Activated CD4-positive, CD25-positive, alpha-beta regulatory T cell treated with anti-CD3 and anti-CD28 coated beads, Interleukin-2, amount 50 U/mL, for 72 hours (primary cell): ENCODE results near the gene EOLA1.
"Not testable (repeated sequence)": the region's sequence is repeated elsewhere in the genome, so short reads cannot be mapped to it uniquely, and the experiment has no call there.

Experiments used
- DNase-seq: peaks from one replicate; pipeline ENCODE4 v3.0.0; 2021

Gene EOLA1

DNA sequence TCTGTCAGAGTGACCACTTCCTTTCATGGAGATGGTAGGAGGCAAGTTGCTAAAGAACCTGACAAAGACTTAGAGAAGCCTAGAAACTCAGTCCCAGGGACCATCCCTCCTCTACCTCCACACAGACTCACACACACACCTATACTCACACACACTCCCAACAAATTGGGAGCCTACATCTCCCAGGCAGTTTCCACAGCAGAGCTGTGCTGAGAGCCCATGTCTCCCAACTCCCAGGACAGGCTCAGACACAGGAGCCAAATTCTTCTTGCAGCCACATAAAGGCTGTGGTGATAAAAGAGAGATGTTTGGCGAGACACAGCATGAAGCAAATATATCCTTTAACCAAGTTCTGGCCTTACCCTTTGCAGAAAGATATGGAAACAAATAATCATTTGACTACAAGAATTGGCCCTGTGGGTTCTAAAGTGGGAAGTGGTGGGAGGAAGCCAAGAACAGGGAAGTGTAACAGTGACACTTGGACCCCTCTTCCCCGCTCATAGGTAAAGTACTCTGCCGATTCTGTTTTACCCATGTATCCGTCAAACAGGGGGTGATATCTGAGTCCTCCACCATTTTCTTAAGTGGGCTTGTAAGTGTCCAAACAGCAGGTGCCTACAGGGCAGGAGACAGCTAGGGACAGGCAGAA is 24.7 kb upstream of the EOLA1 start:
- no peak for DNase-seq

DNA sequence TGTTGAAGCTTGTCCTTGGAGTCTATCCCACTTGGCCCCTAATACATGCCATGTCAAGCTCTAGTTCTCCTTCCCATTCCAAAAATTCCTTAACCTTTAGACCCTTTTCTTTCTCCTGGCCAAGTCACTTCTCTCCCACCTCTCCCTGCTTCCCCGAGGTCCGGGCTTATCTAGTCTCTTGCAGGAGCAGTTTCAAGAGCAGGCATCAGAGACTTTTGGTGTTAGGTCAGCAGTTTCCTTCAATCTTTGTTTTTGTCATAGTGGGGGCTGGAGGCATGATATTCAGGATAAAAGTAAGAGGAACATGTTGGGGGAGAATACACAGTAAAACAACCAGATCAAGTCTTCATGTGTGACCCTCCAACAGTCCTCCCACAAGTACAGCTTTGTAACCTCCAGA is 24.2 kb upstream of the EOLA1 start:
- no peak for DNase-seq

DNA sequence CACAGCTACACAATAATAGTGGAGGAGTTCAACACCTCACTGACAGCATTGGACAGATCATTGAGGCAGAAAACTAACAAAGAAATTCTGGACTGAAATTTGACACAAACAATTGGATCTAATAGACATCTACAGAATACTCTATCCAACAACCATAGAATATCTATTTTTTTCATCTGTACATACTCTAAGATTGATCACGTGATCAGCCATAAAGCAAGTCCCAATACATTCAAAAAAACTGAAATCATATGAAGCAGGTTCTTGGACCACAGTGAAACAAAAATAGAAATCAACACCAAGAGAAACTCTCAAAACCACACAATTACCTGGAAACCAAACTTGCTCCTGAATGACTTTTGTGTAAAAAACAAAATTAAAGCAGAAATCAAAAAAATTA is 23.5 kb upstream of the EOLA1 start:
- no peak for DNase-seq

DNA sequence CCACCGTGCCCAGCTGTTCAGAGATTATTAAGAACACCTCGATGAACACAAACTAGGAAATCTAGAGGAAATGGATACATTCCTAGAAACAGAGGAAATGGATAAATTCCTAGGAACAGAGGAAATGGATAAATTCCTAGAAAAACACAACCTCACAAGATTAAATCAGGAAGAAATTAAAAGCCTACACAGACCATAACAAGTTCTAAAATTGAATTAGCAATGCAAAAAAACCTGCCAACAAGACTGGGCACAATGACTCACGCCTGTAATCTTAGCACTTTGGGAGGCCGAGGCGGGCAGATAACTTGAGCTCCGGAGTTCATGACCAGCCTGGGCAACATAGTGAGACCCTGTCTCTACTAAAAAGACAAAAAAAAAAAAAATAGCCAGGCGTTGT is 22.6 kb upstream of the EOLA1 start:
- DNase-seq: no peak

DNA sequence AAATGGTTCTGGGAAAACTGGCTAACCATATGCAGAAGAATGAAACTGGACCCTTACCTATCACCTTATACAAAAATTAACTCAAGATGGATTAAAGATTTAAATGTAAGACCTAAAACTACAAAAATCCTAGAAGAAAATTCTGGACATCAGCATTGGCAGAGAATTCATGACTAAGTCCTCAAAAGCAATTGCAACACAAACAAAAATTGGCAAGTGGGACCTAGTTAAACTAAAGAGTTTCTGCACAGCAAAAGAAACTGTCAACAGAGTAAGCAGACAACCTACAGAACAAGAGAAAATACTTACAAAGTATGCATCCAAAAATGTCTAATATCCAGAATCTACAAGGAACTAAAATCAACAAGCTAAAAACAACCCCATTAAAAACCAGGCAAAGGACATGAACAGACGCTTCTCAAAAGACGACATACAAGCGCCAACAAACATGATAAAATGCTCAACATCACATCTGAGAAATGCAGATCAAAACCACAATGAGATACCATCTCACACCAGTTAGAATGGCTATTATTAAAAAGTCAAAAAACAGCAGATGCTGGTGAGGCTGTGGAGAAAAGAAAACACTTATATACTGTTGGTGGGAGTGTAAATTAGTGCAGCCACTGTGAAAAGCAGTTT is 20.1 kb upstream of the EOLA1 start:
- DNase-seq: not testable (repeated sequence)

DNA sequence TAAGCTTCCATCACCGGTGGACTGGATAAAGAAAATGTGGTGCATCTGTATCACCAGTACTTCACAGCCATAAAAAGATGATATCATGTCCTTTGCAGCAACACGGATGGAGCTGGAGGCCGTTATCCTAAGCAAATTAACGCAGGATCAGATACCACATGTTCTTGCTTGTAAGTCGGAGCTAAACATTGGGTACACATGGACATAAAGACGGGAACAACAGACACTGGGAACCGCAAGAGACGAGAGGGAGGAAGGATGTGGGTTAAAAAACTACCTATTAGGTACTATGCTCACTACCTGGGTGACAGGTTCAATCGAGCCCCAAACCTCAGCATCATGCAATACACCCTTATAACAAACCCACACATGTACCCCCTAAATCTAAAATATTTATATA is 19.4 kb upstream of the EOLA1 start:
- DNase-seq: no peak

DNA sequence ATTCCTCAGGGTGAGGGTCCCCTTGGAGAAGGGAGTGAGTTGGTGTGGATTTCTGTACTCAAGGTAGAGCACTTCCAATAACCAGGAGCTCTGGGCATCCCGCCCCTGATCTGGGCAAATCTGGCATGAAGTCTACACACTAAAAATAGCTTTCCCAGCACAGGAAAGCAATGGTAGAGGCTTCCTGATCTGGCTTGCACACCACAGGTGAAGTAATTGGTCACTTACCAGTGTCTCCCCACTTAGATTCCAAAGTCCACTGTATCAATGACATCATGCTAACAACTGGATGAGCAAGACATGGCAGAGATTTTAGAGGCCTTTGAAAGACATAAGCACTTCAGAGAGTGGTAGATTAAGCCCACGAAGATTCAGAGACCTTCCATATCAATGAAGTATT is 17.9 kb upstream of the EOLA1 start:
- DNase-seq: no peak

DNA sequence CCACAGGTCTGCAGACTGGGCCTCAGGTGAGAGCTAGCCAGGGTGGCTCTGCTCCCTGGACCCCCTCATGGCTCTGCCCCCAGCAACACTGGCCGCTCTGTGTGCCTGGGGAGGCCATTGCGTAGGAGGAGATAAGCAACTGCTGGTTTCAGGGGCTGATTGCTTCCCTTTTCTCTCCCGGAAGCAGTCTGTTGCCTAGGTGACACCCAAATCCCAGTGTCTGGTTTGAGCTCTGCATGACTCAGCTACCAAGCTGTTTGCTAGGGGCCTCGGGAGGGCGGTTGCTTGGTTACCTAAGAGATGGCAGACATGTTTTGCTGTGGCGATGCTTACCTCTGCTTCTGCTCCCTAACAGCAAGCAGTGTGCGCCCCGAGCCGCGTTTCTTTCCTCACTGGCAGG is 15.4 kb upstream of the EOLA1 start:
- peak; percentile 42 for DNase-seq

DNA sequence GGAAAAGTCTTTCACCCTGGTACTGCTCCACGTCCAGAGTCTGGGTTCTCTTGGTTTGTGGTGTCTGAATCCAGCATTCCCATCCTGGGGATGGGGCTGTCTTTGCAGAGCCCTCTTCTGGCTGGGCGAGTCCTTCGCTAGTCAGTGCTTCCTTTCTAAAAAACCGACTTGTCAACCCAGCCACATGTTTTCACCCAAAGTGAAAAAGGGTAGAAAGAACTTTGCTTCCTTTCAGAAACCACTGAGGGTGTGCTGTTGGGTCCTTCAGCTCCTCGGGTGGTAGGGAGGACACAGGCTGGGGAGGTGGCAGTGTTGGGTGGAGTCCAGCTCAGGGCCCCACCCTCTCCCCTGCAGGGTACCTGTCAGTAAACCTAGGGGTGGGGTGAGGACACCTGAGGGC is 14.9 kb upstream of the EOLA1 start:
- not testable (repeated sequence) for DNase-seq

DNA sequence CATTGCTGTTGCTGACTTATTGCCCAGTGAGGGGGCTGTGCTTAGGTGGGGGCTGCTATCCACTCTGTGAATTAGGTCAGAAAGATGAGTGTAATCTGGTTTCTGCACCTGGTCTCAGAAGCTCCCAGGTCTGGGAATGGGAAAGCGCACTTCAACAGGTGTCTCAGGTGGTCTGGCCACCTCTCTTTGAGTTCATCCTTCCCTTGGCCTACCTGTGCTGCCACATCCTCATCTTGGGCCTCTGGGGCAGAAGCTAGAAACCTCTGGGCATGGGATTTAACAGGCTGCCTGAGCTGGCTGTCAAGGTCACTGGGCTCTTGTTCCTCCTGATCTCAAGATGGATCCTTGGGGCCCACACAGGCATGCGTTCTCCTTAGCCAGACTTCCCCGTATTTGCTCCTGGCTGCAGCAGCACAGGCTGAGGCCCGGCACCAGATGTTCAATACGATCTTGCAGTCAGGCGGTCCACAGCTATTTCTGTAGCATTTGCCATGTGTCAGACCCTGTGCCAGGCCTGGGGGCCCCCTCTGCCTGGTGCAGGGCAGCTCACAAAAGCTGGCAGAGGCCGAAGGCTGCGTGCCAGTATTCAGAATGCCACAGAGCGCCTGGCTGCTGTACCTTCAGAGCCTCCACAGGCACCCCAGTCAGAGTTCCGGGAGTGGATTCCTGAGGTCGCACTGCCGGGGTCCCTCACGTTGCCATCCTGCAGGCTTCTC is 14.3 kb upstream of the EOLA1 start:
- DNase-seq: not testable (repeated sequence)

DNA sequence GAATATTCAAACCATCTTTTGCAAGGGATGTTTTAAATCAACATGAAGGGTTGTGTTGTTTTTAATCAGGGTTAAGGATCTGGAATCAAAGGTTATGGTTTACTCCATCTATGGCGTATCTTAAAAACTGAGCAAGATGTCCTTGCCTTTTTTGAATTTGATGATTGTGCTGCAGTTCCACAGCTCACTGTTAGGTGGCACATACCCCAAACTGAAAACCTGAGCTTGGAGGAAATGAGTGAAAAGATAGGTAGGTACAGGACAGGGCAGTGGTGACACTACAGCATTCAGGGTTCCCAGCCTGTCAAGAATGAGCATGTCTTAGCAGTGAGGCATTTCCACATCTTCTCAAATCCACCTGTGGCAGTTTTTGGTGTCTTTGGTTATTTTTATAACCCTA is 13.1 kb upstream of the EOLA1 start:
- DNase-seq: no peak

DNA sequence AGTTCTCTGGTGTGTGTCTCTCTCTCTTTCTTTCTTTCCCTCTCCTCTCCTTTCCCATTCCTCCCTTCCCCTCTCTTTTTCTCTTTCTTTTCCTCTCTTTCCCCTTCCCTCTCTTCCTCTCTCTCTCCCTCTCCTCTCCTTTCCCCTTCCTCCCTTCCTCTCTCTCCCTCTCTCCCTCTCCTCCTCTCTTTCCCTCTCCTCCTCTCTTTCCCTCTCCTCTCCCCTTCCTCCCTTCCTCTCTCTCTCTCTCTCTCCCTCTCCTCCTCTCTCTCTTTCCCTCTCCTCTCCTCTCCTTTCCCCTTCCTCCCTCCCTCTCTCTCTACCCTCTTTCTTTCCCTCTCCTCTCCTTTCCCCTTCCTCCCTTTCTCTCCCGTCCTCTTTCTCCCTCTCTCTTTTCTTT is 12.4 kb upstream of the EOLA1 start:
- no peak for DNase-seq

DNA sequence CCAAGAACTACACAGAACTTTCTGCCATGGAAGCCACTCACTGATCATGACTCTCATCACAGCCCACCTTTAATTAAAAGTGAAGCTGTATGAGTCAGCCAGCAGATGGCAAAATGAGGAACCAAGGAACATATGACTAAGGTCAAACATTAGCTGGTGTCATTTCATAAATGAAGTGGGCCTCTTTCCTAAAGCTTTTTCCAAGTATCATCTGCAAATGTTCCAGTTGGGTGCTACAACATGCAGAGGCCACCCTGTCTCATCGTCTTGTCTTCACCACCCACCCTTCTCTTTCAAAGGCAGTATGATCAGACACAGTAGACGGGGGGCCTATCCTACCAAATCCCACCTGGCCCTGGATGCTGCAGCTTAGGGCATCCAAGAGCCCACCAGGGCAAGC is 9.2 kb upstream of the EOLA1 start:
- DNase-seq: no peak

DNA sequence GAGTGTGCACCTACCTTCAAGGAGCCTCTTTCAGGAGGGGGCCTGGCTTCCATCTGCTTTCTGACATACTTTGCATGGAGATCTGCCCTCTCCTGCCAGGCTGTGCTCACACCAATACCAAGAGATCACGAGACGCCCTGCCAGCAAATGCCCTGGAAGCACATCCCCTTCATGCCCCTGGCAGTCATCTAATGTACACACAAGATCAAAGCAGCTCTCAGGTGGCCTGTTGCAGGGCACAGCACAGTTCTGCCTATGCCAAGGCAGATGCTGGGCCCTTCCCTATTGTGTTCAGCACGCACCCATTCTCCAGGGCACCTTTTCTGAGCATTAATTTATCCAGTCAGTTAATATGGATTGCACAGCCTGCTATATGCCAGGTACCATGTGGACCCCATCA is 7.9 kb upstream of the EOLA1 start:
- not testable (repeated sequence) for DNase-seq

DNA sequence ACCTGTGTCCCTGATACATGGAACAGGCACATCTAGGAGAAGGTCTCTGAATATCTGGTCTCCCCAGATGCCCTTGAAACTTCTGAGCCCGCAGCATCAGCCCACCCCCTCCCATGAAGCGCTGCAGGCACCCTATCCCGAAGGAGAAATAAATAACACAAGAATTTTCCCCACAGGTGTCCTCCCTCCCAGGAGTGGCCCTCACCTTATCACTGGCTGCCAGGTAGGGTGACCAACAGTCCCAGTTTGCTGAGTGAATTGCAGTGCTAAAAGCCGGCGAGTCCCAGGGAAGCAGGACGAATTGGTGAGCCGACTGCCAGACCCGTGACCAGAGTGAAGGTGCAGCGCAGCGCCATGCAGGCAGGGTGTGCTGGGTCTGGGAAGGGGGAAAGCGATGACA is 6.8 kb upstream of the EOLA1 start:
- DNase-seq: not testable (repeated sequence)

DNA sequence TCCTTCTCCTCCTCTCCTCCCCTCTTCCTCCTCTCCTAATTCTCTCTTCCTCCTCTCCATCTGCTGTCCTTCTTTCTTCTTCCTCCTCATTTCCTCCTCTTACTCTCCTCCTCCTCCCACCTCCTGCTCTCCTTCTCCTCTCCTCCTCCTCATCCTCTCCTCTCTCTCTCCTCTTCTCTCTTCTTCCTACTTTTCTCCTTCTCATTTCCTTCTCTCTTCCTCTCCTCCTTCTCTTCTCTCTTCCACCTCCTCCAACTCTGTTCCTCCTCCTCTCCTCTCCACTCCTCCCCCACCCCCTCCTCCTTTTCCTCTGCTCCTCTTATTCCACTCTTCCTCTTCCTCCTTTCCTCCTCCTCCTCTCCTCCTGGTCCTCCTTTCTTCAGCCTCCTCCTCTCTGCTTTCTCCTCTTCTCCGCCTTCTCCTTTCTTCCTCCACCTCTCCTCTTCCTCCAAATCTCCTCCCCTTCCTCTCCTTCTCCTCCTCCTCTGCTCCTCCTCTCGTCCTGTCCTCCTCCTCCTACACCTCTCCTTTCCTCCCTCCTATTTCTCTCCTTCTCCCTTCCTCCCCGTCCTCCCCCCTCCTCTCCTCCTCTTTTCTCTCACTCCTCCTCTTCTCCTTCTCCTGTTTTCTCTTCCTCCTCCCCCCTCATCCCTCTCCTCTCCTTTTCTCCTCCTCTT is 5.7 kb upstream of the EOLA1 start:
- DNase-seq: not testable (repeated sequence)

DNA sequence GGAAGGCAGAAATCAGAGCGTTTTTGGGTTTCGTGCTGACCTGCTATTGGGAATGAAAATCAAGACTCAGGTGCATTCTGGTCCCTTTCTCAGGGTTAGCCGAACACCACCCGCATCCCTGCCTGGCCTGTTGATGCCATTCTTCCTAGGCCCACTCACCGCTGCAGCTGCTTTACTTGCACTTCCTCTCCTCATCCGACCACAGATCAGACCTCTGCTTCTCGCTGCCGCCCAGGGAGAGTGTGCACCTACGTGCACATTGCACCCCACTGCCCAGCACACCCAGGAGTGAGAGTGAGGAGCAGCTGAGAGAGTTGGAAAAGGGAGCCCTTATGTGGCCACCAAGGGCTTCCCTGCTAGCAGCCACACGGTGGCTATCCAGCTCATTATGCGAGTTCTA is 3.3 kb upstream of the EOLA1 start:
- not testable (repeated sequence) for DNase-seq

DNA sequence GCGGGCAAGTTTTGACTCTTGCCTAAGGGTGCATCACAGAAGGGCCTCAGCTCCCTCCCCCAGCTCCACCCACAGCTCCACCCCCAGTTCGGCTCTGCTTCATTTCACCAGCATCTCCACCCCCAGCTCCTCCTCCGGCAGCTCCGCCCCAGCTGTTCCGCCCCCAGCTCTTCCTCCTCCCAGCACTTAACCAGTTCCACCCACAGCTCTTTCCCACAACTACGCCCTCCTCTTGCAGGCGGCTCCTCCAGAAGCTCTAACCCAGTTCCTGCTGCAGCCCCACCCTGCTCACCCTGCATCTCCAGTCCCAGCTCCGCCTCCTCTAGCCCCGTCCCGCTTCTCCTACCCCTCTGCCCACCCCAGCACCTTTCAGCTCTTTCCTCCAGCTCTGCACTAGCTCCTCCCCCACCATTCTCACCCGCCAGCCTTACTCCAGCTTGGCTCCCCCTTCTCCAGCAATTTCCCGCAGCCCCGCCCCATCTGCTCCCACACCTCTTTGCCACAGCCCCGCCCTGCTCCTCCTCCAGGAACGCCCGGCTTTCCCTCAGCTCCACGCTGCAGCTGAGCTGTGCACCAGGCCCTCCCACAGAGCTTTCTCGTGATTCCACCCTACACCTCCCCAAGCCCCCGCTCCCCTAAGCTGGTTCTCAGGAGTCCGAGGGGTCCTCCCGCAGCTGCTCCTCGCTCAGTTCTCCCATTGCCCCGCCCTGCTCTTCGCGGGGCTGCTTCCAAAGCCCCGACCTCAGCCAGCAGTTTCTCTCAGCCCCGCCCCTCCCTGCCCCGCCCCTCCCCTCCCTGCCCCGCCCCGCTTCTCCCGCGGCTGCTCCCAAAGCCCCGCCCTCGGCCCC is 1.3 kb upstream of the EOLA1 start:
- peak; percentile 79 for DNase-seq

DNA sequence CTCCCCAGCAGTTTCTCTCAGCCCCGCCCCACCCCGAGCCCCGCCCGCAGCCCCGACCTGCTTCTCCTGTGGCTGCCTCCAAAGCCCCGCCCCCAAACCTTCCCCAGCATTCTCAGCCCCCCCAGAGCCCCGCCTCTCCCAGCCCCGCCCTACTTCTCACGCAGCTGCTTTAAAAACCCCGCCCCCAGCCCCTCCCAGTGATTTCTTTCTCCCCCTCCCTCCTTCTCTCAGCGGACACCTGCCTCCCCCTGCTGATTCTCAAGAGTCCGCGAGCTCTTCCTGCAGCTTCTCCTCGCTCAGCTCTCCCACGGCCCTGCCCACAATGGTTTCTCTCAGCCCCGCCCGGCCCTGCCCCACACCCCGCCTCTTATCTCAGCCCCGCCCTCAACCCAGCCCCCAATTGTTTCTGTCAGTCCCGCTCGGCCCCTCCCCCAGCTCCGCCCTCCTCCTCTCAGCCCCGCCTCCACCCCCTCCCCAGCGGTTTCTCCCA is 636 bp upstream of the EOLA1 start:
- peak; percentile 79 for DNase-seq

DNA sequence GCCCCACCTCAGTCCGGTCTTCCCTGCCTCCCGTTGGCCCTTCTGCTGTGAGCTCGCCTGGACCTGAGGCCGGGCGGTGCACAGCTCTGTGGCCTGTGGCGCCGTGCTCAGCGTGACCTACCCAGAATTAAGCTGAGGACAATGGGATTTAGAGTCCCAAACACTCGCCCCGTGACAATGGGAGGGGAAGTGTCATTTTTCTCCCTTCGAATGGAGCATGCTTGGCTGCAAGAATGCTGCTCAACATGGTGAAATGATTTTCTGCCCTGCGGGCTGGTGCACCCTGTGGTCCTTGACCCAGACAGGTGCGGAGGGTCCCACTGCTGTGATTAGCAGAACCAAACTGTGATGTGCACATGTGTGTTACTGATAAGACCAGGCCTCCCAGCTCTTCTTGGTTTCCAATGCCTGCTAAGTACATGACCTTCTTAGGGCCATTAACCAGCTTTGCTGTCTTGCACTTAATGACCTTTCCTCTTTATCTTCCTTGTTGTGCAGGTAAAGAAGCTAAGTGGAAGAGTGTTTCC is 772 bp downstream of the EOLA1 start:
- DNase-seq: no peak

DNA sequence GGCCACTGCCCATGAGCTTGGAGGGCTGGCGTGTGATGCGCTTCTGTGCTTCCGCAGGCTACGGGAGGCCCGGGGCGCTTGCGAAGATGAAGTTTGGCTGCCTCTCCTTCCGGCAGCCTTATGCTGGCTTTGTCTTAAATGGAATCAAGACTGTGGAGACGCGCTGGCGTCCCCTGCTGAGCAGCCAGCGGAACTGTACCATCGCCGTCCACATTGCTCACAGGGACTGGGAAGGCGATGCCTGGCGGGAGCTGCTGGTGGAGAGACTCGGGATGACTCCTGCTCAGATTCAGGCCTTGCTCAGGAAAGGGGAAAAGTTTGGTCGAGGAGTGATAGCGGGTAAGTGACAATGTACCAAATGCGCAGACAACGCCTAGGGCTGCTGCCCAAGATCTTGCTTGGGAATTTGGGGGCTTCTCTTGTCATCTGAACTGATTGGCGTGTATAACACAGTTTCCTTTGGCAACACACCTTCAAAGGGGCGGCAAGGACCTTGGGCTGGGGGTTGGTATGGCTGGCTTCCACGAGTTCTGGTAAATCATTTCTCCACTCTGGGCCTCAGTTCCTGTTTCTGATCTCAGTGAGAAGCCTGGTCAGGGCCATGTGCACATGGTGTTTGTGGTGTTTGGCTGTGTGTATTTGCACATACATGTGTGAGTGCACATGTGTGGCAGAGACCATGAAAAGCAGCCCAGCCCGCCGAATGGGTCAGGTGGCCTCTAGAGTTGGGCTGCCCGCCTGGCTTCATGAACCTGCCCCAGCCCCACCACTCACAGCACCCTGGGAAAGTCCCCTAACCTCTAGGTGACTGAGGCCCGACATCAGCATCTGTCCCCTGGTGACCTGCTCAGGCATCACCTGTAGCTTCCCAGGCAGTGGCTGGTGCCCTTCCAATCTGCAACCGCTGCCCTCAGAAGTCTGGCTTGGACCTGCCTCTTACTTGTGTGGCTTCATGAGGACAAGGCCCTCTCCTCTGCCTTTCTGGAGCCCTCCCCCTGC is 5.0 kb downstream of the EOLA1 start:
- not testable (repeated sequence) for DNase-seq
